22Rv1 (cell line): ENCODE measurements around the gene TNXB.

Experiments used
- CTCF ChIP-seq: fragments of 450-650 bp; IDR thresholded peaks from 2 replicates; pipeline ENCODE4 v1.5.1; 2017; ENCODE audit warnings: mild to moderate bottlenecking
- ZFX ChIP-seq: fragments of 450-650 bp; IDR thresholded peaks from 2 replicates; pipeline ENCODE4 v1.6.1; 2017; ENCODE audit warnings: antibody characterized with exemption, borderline replicate concordance

GRCh38 chr6:32129297-32130088 lies 20.4 kb upstream of the TNXB start:
- TF ChIP-seq CTCF, result no peak
- no peak for TF ChIP-seq ZFX
